ENCODE results near the gene CDK11B.

- no peak for TF ChIP-seq CTCF (IDR thresholded peaks at IDR 0.05)
- TF ChIP-seq POLR2A (IDR thresholded peaks at IDR 0.05) = no peak
- TF ChIP-seq EP300 (IDR thresholded peaks at IDR 0.05) = no peak
These were observed 32.3 kb downstream of the CDK11B start for GRCh38 chr1:1626207-1627141.

All from tibial nerve (tissue), 4 donors.